Neural cell (in vitro differentiated cells): Measurements from ENCODE around the gene ATP9B. TPM values are rescaled to one million over a fixed set of nuclear protein-coding genes. Genes with fewer than 3 reads are reported as not detected.
"Not testable (repeated sequence)": the region's sequence is repeated elsewhere in the genome, so short reads cannot be mapped to it uniquely, and the experiment has no call there.

Experiments
- H2AFZ ChIP-seq: fragments of 200-600, 300-800 bp; sonication (generic), shearing (Covaris generic); 2 replicates; pipeline ENCODE4 v1.6.0; 2014; ENCODE audit warnings: low read depth, mild to moderate bottlenecking, antibody characterized with exemption, low read length, moderate library complexity
- H3F3A ChIP-seq: fragments of 200-600 bp; shearing (Covaris generic); 2 replicates; pipeline ENCODE4 v1.6.1; 2016; ENCODE audit warnings: mild to moderate bottlenecking, moderate library complexity, mixed read lengths, antibody characterized with exemption, low read length; ENCODE audit not compliant: insufficient read depth, poor library complexity, severe bottlenecking
- H3K27ac ChIP-seq: fragments of 200-600, 300-800 bp; sonication (generic), shearing (Covaris generic); 2 replicates; pipeline ENCODE4 v1.5.1; 2014; ENCODE audit warnings: mild to moderate bottlenecking, low read length, moderate library complexity
- H3K27me3 ChIP-seq: fragments of 300-800, 200-600 bp; sonication (generic), shearing (Covaris generic); 2 replicates; pipeline ENCODE4 v1.6.0; 2014; ENCODE audit warnings: mild to moderate bottlenecking, low read depth, low read length, moderate library complexity; ENCODE audit not compliant: insufficient read depth
- H3K36me3 ChIP-seq: fragments of 300-800, 200-600 bp; sonication (generic), shearing (Covaris generic); 2 replicates; pipeline ENCODE4 v1.5.1; 2014; ENCODE audit warnings: mild to moderate bottlenecking, antibody characterized with exemption, low read length, moderate library complexity; ENCODE audit not compliant: insufficient read depth
- H3K4me2 ChIP-seq: fragments of 300-800, 200-600 bp; sonication (generic), shearing (Covaris generic); 2 replicates; pipeline ENCODE4 v1.6.0; 2014; ENCODE audit warnings: mild to moderate bottlenecking, low read length
- H3K4me3 ChIP-seq: fragments of 300-800, 200-600 bp; sonication (generic), shearing (Covaris generic); 2 replicates; pipeline ENCODE4 v1.5.1; 2014; ENCODE audit warnings: mild to moderate bottlenecking, low read length, moderate library complexity
- H3K79me2 ChIP-seq: fragments of 200-600 bp; shearing (Covaris generic); replicated peaks from 2 replicates; pipeline ENCODE4 v1.6.0; 2014; ENCODE audit warnings: mild to moderate bottlenecking, low read length, moderate library complexity; ENCODE audit not compliant: insufficient read depth
- H3K9ac ChIP-seq: fragments of 300-800, 200-600 bp; sonication (generic), shearing (Covaris generic); 2 replicates; pipeline ENCODE4 v1.6.1; 2016; ENCODE audit warnings: mild to moderate bottlenecking, low read length, mixed read lengths
- H3K9me2 ChIP-seq: fragments of 200-600 bp; shearing (Covaris generic); 2 replicates; pipeline ENCODE4 v1.6.1; 2016; ENCODE audit warnings: mild to moderate bottlenecking, low read length, mixed read lengths; ENCODE audit not compliant: insufficient read depth
- H3K9me3 ChIP-seq: fragments of 200-600, 300-800 bp; sonication (generic), shearing (Covaris generic); 2 replicates; pipeline ENCODE4 v1.6.1; 2016; ENCODE audit warnings: mild to moderate bottlenecking, mixed run types, low read length, moderate library complexity, mixed read lengths
- H4K20me1 ChIP-seq: fragments of 200-600 bp; shearing (Covaris generic); 2 replicates; pipeline ENCODE4 v1.6.1; 2016; ENCODE audit warnings: mild to moderate bottlenecking, mixed run types; ENCODE audit not compliant: insufficient read depth
- CTCF ChIP-seq: fragments of 450-650 bp; IDR thresholded peaks from 2 replicates; pipeline ENCODE4 v1.5.1; 2014; ENCODE audit warnings: antibody characterized with exemption, mild to moderate bottlenecking, moderate library complexity; ENCODE audit not compliant: poor library complexity, severe bottlenecking
- EP300 ChIP-seq: fragments of 450-650 bp; conservative IDR thresholded peaks from 2 replicates; pipeline ENCODE4 v1.6.1; 2014; ENCODE audit warnings: antibody characterized with exemption, mild to moderate bottlenecking, moderate library complexity; ENCODE audit not compliant: poor library complexity, severe bottlenecking
- EZH2 ChIP-seq: fragments of 200-600, 300-800 bp; shearing (Covaris generic), sonication (generic); IDR thresholded peaks from 2 replicates; pipeline ENCODE4 v1.6.1; 2014; ENCODE audit warnings: antibody characterized with exemption, low read length, borderline replicate concordance, mild to moderate bottlenecking; ENCODE audit not compliant: insufficient read depth, poor library complexity, severe bottlenecking
- MXI1 ChIP-seq: fragments of 450-650 bp; conservative IDR thresholded peaks from 2 replicates; pipeline ENCODE4 v1.6.1; 2014; ENCODE audit warnings: antibody characterized with exemption, mild to moderate bottlenecking; ENCODE audit not compliant: poor library complexity, severe bottlenecking
- POLR2AphosphoS5 ChIP-seq: IDR thresholded peaks from 2 replicates; pipeline ENCODE4 v1.6.1; 2012
- RAD21 ChIP-seq: fragments of 450-650 bp; conservative IDR thresholded peaks from 2 replicates; pipeline ENCODE4 v1.6.1; 2014; ENCODE audit warnings: antibody characterized with exemption, mild to moderate bottlenecking, moderate library complexity
- REST ChIP-seq: IDR thresholded peaks from 2 replicates; pipeline ENCODE4 v1.6.1; 2012; ENCODE audit warnings: borderline replicate concordance
- SMC3 ChIP-seq: fragments of 450-650 bp; conservative IDR thresholded peaks from 2 replicates; pipeline ENCODE4 v1.6.1; 2014; ENCODE audit warnings: antibody characterized with exemption, mild to moderate bottlenecking, moderate library complexity; ENCODE audit not compliant: poor library complexity
- TAF1 ChIP-seq: IDR thresholded peaks from 2 replicates; pipeline ENCODE4 v1.6.1; 2012; ENCODE audit warnings: low read depth
- polyA plus RNA-seq: library from polyadenylated mRNA; depleted of rRNA; stranded (reverse); fragments of >200 nt; gene quantifications from 2 replicates; pipeline ENCODE4 v1.2.3, GENCODE V29; 2014

The ATP9B gene
- polyA plus RNA-seq, 1 donor from 2014 or later, result 15.4 TPM

GRCh38 chr18:79167526-79168190 lies 98.5 kb downstream of the ATP9B start:
- no peaks in the 10 kb centered on the region for H3K27me3 ChIP-seq
- H3K4me2 ChIP-seq, result no peak overlapping the region
- H3K9me2 ChIP-seq, result no peaks in the 10 kb centered on the region
- no peaks in the 10 kb centered on the region for H4K20me1 ChIP-seq
- no peak overlapping the region for H3K9ac ChIP-seq
- H3K4me3 ChIP-seq, result no peak overlapping the region
- peaks cover 6% of the 10 kb centered on the region for H3K9me3 ChIP-seq
- H3F3A ChIP-seq, result no peaks in the 10 kb centered on the region
- TF ChIP-seq SMC3 (no peak), POLR2AphosphoS5 (no peak), RAD21 (no peak), CTCF (no peak), TAF1 (no peak), EZH2 (no peak), EP300 (no peak), REST (no peak), MXI1 (no peak)
- no peak overlapping the region for H3K27ac ChIP-seq
- peaks cover 5% of the 10 kb centered on the region for H3K36me3 ChIP-seq
- H2AFZ ChIP-seq, result no peak overlapping the region
- no peaks in the 10 kb centered on the region for H3K79me2 ChIP-seq

- H4K20me1 ChIP-seq, result no peaks in the 10 kb centered on the region
- no peak overlapping the region for H3K4me3 ChIP-seq
- no peaks in the 10 kb centered on the region for H3F3A ChIP-seq
- H3K4me2 ChIP-seq, result no peak overlapping the region
- H3K79me2 ChIP-seq, result no peaks in the 10 kb centered on the region
- H3K36me3 ChIP-seq, result peaks cover 5% of the 10 kb centered on the region
- H3K9ac ChIP-seq, result no peak overlapping the region
- TF ChIP-seq RAD21 (no peak), SMC3 (no peak), EP300 (no peak), TAF1 (no peak), CTCF (no peak), MXI1 (no peak), POLR2AphosphoS5 (no peak), EZH2 (no peak), REST (no peak)
- H3K9me2 ChIP-seq, result no peaks in the 10 kb centered on the region
- no peak overlapping the region for H2AFZ ChIP-seq
- H3K27ac ChIP-seq, result no peak overlapping the region
- no peaks in the 10 kb centered on the region for H3K27me3 ChIP-seq
- H3K9me3 ChIP-seq, result peaks cover 6% of the 10 kb centered on the region
These were observed 100.9 kb downstream of the ATP9B start for GRCh38 chr18:79169958-79170555.

GRCh38 chr18:79172331-79172730 lies 103.1 kb downstream of the ATP9B start:
- H3K9me3 ChIP-seq, H4K20me1 ChIP-seq, H3K9me2 ChIP-seq, H3K4me2 ChIP-seq, H3F3A ChIP-seq, H3K27me3 ChIP-seq, H3K9ac ChIP-seq, H3K79me2 ChIP-seq, H3K27ac ChIP-seq, H3K36me3 ChIP-seq, H3K4me3 ChIP-seq, H2AFZ ChIP-seq: not testable (repeated sequence)
